Right ventricle myocardium superior (tissue), 1 donor: ENCODE measurements around the gene SLC26A1. TPM values are rescaled to one million over a fixed set of nuclear protein-coding genes. Genes with fewer than 3 reads are reported as not detected.

Experiments used
- ATAC-seq: fragments of 200-7000 bp; cut with Tn5 transposase; one replicate; pipeline ENCODE4 v1.9.1; 2020; ENCODE audit warnings: mild to moderate bottlenecking; ENCODE audit not compliant: poor library complexity
- DNase-seq: peaks from one replicate; pipeline ENCODE4 v3.0.0-alpha.2; 2020
- intact Hi-C: fragments of 100-400 bp; cut with DNase I; formaldehyde crosslinking; loops from one replicate; pipeline ENCODE4 v1.11.2; 2022
- long read RNA-seq: library from polyadenylated mRNA; unstranded; transcript quantifications from one replicate; pipeline ENCODE4 v2.0.0, GENCODE V29; 2021
- total RNA-seq: library from RNA; stranded (reverse); fragmentation: NEBNext Ultra II Directional; extraction: Animal tissue kit (Norgen Biotek cat#: 25700); gene quantifications from one replicate; pipeline ENCODE4 v1.2.1, GENCODE V29; 2021
- donor health status: DM: no; HTN: yes; CAD: no; lungs with severe emphysema.

The SLC26A1 gene
- total RNA-seq = 0.19 TPM
- long read RNA-seq = 0 reads

GRCh38 chr4:993111-994029, at the start of gene SLC26A1:
Gene SLC26A1, minus strand, starts transcription at chr4:993404. Its CDS starts 1,701 bp downstream, at chr4:991703.
- ATAC-seq (no peak), DNase-seq (no peak)
- intact Hi-C loops = no loop called here

GRCh38 chr4:1042352-1043055, 49.3 kb upstream of the SLC26A1 start:
- intact Hi-C loops = no loop called here
- ATAC-seq = no peak
- no peak for DNase-seq

- intact Hi-C loops = no loop called here
- peak; percentile 39 for DNase-seq
- no peak for ATAC-seq
These were observed 48.7 kb upstream of the SLC26A1 start for GRCh38 chr4:1041936-1042330.

GRCh38 chr4:1041147-1041935, 48.1 kb upstream of the SLC26A1 start:
- ATAC-seq = no peak
- peak; percentile 43 for DNase-seq
- intact Hi-C loops = no loop called here

- ATAC-seq (no peak), DNase-seq (peak; percentile 33)
- intact Hi-C loops = no loop called here
These were observed 47.3 kb upstream of the SLC26A1 start for GRCh38 chr4:1040344-1041146.

GRCh38 chr4:1039493-1040343, 46.5 kb upstream of the SLC26A1 start:
- DNase-seq (peak; percentile 31), ATAC-seq (no peak)
- intact Hi-C loops = no loop called here

GRCh38 chr4:1038948-1039492, 45.8 kb upstream of the SLC26A1 start:
- ATAC-seq (no peak), DNase-seq (no peak)
- intact Hi-C loops = no loop called here

GRCh38 chr4:1036976-1037810, 44.0 kb upstream of the SLC26A1 start:
- no peak for DNase-seq
- intact Hi-C loops = no loop called here

GRCh38 chr4:1036095-1036494, 42.9 kb upstream of the SLC26A1 start:
- intact Hi-C loops = no loop called here
- DNase-seq (no peak), ATAC-seq (peak; percentile 3)

More at GRCh38 chr4:1036976-1037810, 44.0 kb upstream of the SLC26A1 start:
- no peak for ATAC-seq

GRCh38 chr4:1035510-1035909, 42.3 kb upstream of the SLC26A1 start:
- intact Hi-C loops = no loop called here
- DNase-seq (peak; percentile 78), ATAC-seq (peak; percentile 60)

- intact Hi-C loops = no loop called here
- peak; percentile 76 for DNase-seq
- peak; percentile 53 for ATAC-seq
These were observed 40.8 kb upstream of the SLC26A1 start for GRCh38 chr4:1033840-1034551.

- intact Hi-C loops = no loop called here
These were observed 39.7 kb upstream of the SLC26A1 start for GRCh38 chr4:1032861-1033260.

GRCh38 chr4:1031956-1032795, 39.0 kb upstream of the SLC26A1 start:
- intact Hi-C loops = no loop called here
- DNase-seq (no peak), ATAC-seq (no peak)

More at GRCh38 chr4:1032861-1033260, 39.7 kb upstream of the SLC26A1 start:
- no peak for DNase-seq
- ATAC-seq = no peak

GRCh38 chr4:1031346-1031745, 38.1 kb upstream of the SLC26A1 start:
- intact Hi-C loops = no loop called here
- ATAC-seq (no peak), DNase-seq (no peak)

- intact Hi-C loops = no loop called here
- no peak for DNase-seq
- no peak for ATAC-seq
These were observed 37.4 kb upstream of the SLC26A1 start for GRCh38 chr4:1030559-1030958.
